ENCODE results near the gene WHRN.

- no peak for TF ChIP-seq CTCF (IDR thresholded peaks at IDR 0.05; ENCODE audit: insufficient read depth, low read length)
- TF ChIP-seq GABPA (IDR thresholded peaks at IDR 0.05; ENCODE audit: low read depth) = no peak
Measured at GRCh38 chr9:114511978-114512874, 7.0 kb upstream of the WHRN start.
